HG03457 (cell line): Measurements from ENCODE around the gene ESPNL.

Experiments used
- ATAC-seq: cut with Tn5 transposase; IDR thresholded peaks from one replicate; pipeline ENCODE4 v1.9.1; 2021; ENCODE audit warnings: moderate number of reproducible peaks; ENCODE audit not compliant: unreplicated experiment

The ESPNL gene

GRCh38 chr2:238140040-238140439 is 39.9 kb downstream of the ESPNL start:
- ATAC-seq: no peak

- ATAC-seq: no peak
Observed at GRCh38 chr2:238140721-238141540, 40.8 kb downstream of the ESPNL start.

- no peak for ATAC-seq
Observed at GRCh38 chr2:238141541-238142318, 41.6 kb downstream of the ESPNL start.

- no peak for ATAC-seq
Observed at GRCh38 chr2:238142382-238143205, 42.5 kb downstream of the ESPNL start.

GRCh38 chr2:238143239-238143951 is 43.3 kb downstream of the ESPNL start:
- no peak for ATAC-seq

GRCh38 chr2:238144262-238144661 is 44.1 kb downstream of the ESPNL start:
- no peak for ATAC-seq

GRCh38 chr2:238145046-238145445 is 44.9 kb downstream of the ESPNL start:
- ATAC-seq: no peak

- no peak for ATAC-seq
Observed at GRCh38 chr2:238145851-238146250, 45.7 kb downstream of the ESPNL start.

GRCh38 chr2:238146884-238147544 is 46.9 kb downstream of the ESPNL start:
- no peak for ATAC-seq

- ATAC-seq: no peak
Observed at GRCh38 chr2:238148981-238149380, 48.8 kb downstream of the ESPNL start.

- ATAC-seq: no peak
Observed at GRCh38 chr2:238149841-238150572, 49.9 kb downstream of the ESPNL start.

- no peak for ATAC-seq
Observed at GRCh38 chr2:238150686-238151085, 50.5 kb downstream of the ESPNL start.

GRCh38 chr2:238151205-238151604 is 51.1 kb downstream of the ESPNL start:
- ATAC-seq: no peak

- ATAC-seq: no peak
Observed at GRCh38 chr2:238151628-238152235, 51.6 kb downstream of the ESPNL start.

- no peak for ATAC-seq
Observed at GRCh38 chr2:238152771-238153688, 52.9 kb downstream of the ESPNL start.

- no peak for ATAC-seq
Observed at GRCh38 chr2:238154570-238154969, 54.4 kb downstream of the ESPNL start.

- no peak for ATAC-seq
Observed at GRCh38 chr2:238155051-238155760, 55.1 kb downstream of the ESPNL start.
